Activated effector memory CD4-positive, alpha-beta T cell treated with anti-CD3 and anti-CD28 coated beads, Interleukin-2, amount 50 U/mL, for 16 hours (primary cell): ENCODE data around the gene PRSS35.
"Not testable (repeated sequence)": the region's sequence is repeated elsewhere in the genome, so short reads cannot be mapped to it uniquely, and the experiment has no call there.

Source experiments
- DNase-seq: peaks from one replicate; pipeline ENCODE4 v3.0.0-alpha.2; 2020

Gene PRSS35, protein sequence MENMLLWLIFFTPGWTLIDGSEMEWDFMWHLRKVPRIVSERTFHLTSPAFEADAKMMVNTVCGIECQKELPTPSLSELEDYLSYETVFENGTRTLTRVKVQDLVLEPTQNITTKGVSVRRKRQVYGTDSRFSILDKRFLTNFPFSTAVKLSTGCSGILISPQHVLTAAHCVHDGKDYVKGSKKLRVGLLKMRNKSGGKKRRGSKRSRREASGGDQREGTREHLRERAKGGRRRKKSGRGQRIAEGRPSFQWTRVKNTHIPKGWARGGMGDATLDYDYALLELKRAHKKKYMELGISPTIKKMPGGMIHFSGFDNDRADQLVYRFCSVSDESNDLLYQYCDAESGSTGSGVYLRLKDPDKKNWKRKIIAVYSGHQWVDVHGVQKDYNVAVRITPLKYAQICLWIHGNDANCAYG

DNA sequence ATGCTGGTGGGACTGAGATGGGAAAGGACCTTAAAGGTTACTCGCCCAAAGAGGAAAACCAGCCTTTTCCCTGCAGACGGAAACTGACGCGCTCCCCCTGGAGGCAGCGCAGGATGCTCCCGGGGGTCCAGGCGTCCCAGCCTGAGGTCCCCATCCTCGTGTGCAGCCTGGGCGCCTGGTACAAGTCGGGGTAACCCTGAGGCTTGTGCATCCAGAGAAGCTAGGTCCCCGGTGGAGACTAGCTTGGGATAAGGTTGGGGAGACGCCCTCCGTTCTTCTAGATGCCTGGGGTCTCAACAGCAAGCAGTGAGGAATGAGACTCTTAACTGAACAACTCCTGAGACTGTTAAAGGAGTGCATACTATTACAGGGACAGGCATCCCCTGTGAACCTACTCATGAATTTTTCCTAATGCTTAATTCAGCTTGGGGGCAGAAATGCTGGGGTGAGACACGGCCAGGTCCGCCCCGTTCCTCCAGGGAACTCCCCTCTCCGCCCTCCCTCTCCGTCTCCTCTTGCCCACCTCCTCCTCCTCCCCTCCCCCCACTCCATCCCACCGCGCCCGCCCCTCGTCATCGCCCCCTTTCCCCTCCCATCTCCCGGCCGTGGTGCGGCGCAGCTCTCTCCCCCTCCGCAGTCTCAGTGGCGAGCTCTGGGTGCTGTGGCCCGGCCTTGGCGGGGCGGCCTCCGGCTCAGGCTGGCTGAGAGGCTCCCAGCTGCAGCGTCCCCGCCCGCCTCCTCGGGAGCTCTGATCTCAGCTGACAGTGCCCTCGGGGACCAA lies at the start of gene PRSS35:
TSS of gene PRSS35 (plus strand) at position 634 of the 781 bp plus-strand sequence. CDS start 10,908 bp downstream, outside the sequence.
- no peak for DNase-seq

DNA sequence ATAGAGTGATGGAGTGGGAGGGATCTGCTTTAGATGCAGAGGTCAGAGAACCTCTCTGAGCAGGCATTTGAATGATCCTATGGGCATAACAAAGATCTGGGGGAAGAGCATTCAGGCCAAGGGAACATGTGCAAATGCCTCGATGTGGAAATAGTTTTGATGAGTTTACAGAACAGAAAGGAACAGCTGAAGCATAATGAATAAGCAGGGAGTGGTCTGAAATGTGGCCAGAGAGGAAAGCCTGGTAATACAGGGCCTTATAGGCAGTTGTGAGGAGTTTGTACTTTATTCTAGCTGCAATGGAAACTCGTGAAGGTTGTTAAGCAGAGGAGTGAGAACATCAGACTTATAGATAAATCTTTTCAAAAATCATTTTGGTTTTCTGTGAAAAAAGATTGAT lies 48.4 kb upstream of the PRSS35 start:
- no peak for DNase-seq

DNA sequence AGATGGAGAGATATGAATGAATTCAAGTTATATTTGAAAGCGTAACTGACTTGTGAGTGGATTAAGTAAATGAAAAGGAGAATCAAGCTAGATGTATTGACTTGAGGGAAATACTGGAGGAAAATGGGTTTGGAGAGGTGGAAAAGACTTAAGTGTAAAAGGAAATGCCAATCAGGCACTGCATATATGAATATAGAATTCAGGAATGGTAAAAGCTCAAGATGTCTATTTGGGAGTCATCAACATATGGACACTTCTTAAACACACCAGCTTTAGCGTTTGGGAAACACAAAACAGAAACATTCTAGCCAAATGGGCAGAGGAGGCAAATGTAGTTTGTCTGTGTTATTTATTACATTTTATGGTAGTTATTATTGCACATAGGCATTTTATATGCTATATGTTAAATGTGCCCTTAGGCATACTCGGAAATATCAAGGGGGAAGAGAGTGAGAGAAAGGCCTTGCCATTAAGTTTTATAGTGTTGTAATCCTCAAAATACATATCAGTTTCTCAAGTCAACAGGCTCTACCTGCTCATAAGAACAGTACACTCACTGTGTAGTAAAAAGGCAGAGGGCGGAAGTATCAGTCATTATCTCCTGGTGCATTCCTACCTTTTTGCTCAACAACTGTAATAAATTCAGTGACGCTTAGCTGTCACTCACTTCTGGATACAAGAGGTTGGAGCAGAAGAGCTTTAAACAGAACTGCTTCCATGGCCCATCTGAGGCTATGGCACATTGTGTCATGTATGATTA lies 47.8 kb upstream of the PRSS35 start:
- DNase-seq = no peak

DNA sequence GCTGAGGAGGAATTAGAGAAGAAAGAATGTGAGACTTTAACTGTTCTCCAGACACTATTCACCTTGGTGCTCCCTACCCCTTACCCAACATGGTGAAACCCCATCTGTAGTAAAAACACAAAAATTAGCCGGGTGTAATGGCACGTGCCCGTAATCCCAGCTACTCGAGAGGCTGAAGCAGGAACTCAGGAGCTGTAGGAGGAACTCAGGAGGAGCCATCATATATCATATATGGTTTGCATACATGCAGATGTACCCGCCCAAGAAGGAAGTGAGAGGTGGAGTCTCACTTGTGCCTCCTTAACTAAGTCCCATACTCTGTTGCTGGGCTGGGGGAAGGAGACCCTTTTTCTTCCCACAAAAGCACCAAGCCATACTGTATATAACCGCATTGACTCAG lies 46.0 kb upstream of the PRSS35 start:
- DNase-seq = no peak

DNA sequence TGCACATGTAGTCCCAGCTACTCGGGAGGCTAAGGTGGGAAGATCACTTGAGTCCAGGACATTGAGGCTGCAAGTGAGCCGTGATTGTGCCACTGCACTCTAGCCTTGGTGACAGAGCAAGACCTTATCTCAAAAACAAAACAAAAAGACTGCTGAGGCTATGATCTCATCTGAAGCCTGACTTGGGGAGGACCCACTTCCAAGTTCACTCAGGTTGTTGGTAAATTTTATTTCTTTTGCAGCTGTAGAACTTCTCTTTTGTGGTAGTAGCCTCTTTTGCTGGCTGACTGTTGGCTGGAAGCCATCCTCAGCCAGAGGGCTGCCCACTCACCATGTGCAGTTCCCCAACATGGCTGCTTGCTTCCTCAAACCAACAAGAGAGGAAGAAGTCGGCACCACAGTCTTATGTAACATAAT lies 44.7 kb upstream of the PRSS35 start:
- DNase-seq = no peak

DNA sequence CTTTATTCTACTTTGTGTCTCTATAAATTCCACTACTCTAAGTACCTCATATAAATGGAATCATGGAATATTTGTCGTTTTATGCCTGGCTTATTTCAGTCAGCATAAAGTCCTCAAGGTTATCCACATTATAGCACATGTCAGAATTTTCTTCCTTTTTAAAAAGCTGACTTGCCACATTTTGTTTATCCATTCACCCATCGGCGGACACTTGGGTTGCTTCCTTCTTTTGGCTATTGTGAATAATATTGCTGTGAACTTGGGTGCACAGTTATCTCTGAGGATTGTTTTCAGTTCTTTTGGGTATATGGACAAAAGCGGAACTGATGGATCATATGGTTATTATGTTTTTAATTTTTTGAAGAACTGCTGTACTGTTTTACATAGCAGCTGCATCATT lies 42.3 kb upstream of the PRSS35 start:
- DNase-seq = no peak

DNA sequence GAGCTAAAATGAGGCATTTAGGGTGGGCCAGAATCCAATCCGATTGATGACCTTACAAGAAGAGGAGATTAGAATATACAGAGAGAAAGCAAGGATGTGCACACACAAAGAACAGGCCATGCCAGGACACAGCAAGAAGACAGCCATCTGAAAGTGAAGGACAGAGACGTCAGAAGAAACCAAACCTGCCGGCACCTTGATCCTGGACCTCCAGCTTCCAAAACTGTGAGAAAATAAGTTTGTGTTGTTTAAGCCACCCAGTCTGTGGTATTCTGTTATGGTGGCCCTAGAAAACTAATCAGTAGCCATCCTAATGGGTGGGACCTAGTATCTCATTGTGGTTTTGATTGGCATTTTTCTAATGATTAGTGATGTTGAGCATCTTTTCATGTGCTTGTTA lies 41.7 kb upstream of the PRSS35 start:
- DNase-seq = no peak

DNA sequence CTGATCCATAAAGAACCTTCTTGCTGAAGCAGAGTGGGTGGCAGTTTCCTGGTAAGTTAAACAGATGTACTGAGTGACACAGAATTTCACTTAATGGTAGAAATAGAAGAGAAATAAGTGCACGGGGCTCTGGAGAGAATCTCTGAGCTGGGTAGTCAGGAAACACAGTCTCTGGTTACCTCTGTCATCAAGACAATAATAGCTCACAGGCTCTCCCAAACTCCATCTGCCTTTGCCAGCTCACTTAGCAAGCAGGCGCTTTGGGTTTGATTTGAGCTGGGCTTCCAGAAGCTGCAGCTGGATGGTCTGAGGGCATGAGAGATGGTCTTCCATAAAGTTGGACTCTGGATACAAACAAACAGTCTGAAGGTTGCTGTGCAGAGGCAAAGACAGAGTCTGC lies 39.6 kb upstream of the PRSS35 start:
- no peak for DNase-seq

DNA sequence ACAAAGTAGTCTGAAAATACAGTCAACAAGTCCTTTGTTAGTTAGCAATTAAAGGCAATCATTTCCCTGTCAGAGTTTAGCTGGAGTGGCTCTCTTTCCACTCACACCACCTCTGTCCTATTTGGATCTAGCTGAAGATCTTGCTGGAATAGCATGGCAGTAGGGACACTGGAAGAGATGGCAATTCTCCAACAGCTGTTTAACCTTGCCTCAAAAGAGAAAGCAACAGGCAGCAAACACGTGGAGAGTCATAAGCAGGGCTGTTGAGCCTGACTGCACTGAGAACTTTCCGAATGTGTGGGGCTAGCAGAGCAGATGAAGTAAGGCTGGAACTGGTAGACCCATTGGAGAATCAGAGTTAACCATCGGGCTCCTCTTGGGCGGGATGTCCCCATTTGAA lies 38.0 kb upstream of the PRSS35 start:
- DNase-seq = no peak

DNA sequence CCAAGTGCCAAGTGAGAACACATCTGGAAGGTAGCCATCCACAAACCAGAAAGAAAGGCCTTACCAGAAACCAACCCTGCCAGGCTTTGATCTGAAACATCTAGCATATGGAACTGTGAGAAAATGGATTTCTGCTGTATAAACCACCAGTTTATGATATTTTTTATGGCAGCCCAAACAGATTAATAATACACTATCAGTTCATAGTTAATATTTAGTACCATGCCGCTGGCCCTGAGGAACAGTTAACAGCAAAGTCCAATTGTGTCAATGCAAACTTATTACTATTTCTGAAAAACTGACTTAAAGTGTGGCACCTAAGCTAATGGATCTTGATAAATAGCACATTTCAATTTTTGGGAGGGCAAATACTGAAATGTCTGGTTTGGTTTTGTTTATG lies 35.4 kb upstream of the PRSS35 start:
- DNase-seq = no peak

DNA sequence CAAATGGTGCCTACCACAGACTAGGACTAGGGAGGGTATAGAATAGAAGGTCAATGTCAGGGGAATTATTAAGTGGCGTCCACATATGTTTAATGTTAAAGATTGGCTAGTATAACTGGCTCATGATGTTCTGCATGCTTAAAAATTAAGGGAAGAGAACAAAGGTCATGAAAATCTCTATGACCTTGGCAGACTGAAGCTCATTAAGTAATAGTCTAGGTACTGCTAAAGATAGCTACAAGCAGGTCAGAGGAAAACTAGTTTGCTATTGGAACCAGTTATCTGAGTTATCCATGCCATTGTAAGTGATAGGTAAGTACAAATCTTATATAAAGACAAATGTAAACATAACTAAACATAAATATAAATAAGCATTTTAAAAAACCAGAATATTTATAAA lies 32.9 kb upstream of the PRSS35 start:
- no peak for DNase-seq

DNA sequence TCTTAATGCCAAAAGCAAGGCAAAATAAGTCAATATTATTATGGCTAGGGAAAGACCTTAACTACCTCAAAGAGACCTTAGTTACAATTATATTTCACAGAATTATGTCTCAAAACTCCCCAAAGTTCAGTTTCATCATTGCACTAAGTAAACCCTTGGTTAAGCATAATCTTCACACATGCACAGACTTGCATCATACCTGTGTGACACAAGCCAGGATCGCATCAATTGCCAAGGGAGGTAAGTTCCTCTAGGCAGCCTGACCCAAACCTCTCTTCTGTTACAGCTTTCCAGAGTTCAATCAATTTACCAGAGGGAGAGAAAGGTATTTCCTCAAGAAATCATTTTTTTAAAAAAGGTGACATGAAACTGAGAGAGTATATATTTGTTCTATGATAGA lies 31.9 kb upstream of the PRSS35 start:
- no peak for DNase-seq

DNA sequence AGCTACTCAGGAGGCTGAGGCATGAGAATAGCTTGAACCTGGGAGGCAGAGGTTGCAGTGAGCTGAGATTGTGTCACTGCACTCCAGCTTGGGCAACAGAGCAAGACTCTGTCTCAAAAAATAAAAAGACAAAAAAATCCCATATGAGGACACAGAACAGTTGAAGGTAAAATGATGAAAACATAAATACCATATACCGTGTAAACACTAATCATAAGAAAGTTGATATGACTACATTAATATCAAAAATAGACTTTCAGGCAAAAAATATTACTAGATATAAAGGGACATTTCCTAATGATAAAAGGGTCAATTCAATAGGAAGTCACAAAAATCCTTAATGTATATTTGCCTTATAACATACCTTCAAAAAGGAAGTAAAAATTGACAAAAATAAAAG lies 30.4 kb upstream of the PRSS35 start:
- not testable (repeated sequence) for DNase-seq

DNA sequence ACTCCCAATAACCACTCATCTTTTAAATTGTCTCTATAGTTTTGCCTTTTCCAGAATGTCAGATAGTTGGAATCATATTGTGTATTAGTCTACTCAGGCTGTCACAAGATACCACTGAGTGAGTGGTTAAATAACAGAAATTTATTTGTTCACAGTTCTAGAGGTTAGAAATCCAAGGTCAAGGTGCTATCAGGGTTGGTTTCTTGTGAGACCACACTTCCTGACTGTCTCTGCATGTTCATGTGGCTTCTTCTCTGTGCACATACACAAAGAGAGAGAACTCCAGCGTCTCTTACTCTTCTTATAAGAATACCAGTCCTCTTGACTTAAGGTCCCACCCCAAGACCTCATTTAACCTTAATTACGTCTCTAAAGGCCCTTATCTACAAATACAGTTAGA lies 23.9 kb upstream of the PRSS35 start:
- no peak for DNase-seq

DNA sequence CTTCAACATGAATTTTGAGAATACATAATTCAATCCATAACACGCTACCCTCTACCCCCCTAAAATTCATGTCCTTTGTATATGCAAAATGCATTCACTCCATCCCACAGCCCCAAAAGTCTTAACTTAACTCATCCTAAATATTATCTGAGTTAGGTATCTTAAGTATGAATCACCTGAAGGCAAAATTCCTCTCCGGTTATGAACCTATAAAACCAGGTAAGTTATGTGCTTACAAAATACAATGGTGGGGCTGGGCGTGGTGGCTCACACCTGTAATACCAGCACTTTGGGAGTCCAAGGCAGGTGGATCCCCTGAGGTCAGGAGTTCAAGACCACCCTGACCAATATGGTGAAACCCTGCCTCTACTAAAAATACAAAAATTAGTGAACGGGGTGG lies 23.5 kb upstream of the PRSS35 start:
- no peak for DNase-seq

DNA sequence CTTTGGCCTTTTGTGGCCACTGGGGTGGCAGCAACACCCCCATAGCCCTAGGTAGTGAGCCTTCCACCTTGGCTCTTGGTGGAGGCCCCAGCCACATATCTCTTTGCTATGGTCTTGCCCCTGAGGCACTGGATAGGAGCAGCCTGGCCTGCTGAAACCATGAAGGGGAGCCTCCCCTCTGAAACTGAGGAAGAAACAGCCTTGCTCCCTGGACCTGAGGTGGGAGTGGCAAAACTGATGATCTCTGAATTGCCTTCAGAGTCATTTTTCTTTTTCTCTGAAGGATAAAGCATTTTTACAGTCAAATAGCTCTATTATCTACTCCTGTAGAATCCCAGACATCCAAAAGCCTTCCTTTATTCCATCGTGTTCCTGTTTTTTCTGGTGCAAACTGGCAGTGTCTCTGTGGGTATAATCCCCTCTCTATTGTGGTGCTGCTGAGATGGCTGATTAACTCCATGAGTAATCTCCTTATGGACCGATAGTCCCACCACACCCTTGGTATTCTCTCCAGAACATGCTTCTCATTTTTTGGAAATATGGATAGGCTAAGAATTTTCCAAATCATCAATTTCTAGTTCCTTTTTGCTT lies 22.0 kb upstream of the PRSS35 start:
- no peak for DNase-seq

DNA sequence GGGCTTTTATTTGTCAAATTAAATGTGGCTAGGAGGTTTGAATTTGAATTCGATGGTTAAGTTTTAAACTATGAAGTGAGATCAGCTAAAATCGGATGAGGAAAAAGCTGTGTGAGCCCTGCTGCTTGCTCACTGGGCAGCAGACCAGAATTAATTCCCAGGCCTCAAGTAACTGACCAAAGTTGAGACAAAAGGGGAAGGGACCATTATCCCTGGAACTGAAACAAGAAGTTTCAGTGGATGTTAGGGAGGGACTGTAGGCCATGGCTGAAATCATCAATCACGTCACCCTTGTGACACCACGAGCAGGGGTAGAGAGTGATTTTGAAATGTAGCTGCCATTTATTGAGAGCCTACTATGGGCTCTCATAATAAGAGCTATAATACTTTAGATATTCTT lies 7.0 kb upstream of the PRSS35 start:
- DNase-seq = no peak

DNA sequence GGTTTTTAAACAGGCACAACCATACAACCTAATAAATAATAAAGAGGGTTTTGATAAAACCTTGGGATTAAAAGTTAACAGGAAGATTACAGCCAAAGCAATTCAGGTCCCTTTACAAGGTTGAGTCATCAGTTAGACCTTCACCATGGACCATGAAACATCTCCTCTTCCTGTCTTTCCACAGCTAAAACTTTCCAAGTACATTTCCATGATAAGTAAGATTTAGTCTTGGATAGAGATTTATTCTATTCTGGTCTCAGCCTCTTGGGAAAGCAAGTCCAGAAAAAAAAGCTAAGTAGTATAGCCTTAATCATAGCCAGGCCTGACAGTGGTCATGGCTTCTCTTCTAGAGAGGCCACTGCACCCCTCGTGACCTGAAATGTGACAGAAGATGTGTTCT lies 2.9 kb upstream of the PRSS35 start:
- no peak for DNase-seq

DNA sequence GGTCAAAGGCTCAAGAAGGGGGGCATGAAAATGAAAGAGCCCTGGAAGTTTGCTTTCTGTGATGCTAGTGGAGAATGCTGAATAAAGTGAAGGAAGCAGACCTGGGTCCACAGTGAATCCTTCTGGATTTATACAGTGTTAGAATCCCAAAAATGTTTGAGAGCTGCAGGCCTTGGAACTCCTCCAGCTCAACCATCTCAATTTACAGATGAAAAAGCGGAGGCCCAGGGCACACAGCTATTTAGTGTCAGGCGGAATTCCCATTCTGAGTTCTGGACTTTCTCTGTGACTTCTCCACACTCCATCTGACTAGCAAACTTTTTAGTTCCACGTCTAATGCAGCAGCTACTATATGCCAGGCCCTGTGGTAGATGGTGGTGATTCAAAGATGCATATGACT lies 1.5 kb upstream of the PRSS35 start:
- no peak for DNase-seq

DNA sequence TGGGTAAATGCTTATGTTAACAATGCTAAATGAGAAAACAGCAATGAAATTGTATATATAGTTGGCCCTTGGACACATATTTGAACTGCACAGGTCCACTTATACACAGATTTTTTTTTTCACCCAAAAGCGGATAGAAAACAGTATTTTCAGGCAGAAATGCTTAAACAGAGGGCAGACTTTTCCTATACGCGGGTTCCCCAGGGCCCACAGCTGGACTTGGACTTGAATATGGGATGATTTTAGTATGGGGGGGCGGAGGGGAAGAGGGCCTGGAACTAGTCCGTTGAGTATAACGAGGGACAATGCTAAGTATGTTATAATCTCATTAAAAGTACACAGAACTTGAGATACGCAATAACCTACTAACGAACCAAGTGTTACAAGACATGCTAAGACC lies 1.1 kb upstream of the PRSS35 start:
- no peak for DNase-seq

DNA sequence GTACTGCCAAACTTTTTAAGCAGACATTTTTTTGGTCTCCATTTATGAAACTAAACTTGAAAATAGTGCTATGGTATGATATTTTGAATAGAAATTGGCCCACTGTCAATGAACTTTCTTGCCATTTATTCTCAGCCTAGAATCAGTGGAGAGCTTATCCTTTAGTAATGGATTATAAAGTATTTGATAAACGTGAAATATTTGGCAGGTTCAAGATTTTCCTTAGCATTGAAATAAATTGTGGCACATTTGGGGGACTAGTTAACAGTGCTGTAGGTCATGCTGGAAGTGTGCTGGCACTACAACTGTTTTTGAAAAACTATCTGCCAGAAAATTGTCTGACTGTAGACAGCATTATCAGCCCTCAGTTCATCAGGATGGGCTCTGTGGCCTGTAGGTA lies 2.1 kb downstream of the PRSS35 start:
- no peak for DNase-seq

DNA sequence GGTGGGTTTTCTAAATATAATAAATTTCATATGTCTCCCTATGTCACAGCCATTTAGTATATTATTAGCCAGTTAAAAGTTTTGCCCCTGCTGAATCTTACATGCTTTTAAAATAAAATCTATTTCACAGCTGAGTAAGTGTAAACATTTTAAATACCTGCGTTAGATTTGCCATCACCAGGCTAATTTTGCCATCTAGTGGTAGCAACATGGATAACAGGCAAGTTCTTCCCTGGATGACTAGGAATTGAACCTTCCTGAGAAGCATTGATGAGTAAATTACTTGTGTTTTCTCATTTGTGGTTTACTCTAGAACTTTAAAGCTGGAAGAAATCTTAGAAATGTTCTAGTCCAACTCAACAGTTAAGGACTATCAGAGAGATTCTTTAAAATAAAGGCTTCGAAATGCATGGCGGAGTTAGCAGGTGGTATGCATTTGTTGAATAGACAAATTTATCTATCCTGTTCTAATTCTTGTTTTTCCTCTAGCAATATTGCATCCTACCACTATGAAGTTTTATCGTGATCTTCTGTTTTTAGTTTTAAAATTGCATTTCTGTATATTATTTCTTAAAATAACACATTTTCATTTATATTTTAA lies 2.6 kb downstream of the PRSS35 start:
- DNase-seq = no peak

DNA sequence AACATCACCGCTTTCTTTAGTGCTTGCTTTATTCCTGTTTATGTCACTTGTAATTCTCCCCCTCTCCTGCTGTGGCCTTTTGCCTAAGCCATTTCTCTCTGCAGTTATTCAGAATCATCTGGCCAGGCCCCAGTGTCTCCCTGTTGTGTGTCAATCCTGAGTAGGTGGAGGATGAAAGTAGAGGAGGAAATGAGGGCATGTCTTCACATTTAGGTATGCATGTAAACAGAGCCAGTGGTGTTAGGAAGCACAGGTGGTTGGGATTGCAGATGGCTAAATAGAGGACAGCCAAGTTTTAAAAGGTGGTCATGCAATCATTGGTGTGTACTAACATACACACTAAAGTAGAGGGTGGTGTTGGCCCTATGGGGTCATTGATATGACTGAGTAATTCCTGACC lies 5.2 kb downstream of the PRSS35 start:
- DNase-seq = no peak
